HL-60 (cell line): ENCODE measurements around the gene CSMD2.

ENCODE experiments used
- DNase-seq, 2 experiments: peaks; one replicate each; pipeline ENCODE4 v3.0.0-alpha.2; 2010 to 2020; ENCODE audit warnings: low read depth in 1 of 2, low spot score in 1 of 2
- H3K27ac ChIP-seq: fragments of 250-450 bp; sonication (Bioruptor Pico); replicated peaks from 2 replicates; pipeline ENCODE4 v1.5.1; 2020; ENCODE audit warnings: mild to moderate bottlenecking, moderate library complexity
- H3K27me3 ChIP-seq: fragments of 250-450 bp; sonication (Bioruptor Pico); 2 replicates; pipeline ENCODE4 v1.5.1; 2021; ENCODE audit warnings: mild to moderate bottlenecking, moderate library complexity; ENCODE audit not compliant: insufficient read depth, poor library complexity, severe bottlenecking
- H3K4me3 ChIP-seq: replicated peaks from 2 replicates; pipeline ENCODE4 v1.5.1; 2011; ENCODE audit warnings: mild to moderate bottlenecking, control low read depth, low read length; ENCODE audit not compliant: insufficient read depth
- CTCF ChIP-seq: IDR thresholded peaks from one replicate; pipeline ENCODE4 v1.5.1; 2011; ENCODE audit warnings: low read length, control low read depth, inconsistent platforms; ENCODE audit not compliant: insufficient read depth
- GABPA ChIP-seq: IDR thresholded peaks from 2 replicates; pipeline ENCODE4 v1.6.1; 2012; ENCODE audit warnings: low read depth
- POLR2AphosphoS5 ChIP-seq: IDR thresholded peaks from 2 replicates; pipeline ENCODE4 v1.6.1; 2012; ENCODE audit warnings: low read depth
- REST ChIP-seq: IDR thresholded peaks from 2 replicates; pipeline ENCODE4 v1.6.1; 2012; ENCODE audit warnings: low read depth; ENCODE audit not compliant: insufficient replicate concordance
- SPI1 ChIP-seq: IDR thresholded peaks from 2 replicates; pipeline ENCODE4 v1.6.1; 2012; ENCODE audit warnings: low read depth, mild to moderate bottlenecking, borderline replicate concordance

The CSMD2 gene

GRCh38 chr1:33634143-33634542 is 530.9 kb downstream of the CSMD2 start:
- Histone ChIP-seq H3K27me3 (no peaks in the 10 kb centered on the region), H3K27ac (no peak overlapping the region), H3K4me3 (no peak overlapping the region)
- DNase-seq, result no peak
- TF ChIP-seq SPI1, result no peak
- TF ChIP-seq REST, result no peak
- TF ChIP-seq CTCF, result no peak
- no peak for TF ChIP-seq POLR2AphosphoS5
- no peak for TF ChIP-seq GABPA

- no peak overlapping the region for H3K4me3 ChIP-seq
- H3K27me3 ChIP-seq, result no peaks in the 10 kb centered on the region
- H3K27ac ChIP-seq, result no peak overlapping the region
- DNase-seq, result peak; percentile 70 to 88
- TF ChIP-seq GABPA (no peak), REST (no peak), CTCF (peak; percentile 99)
These were observed 531.8 kb downstream of the CSMD2 start for GRCh38 chr1:33633019-33633801.

- Histone ChIP-seq H3K4me3 (no peak overlapping the region), H3K27ac (no peak overlapping the region), H3K27me3 (no peaks in the 10 kb centered on the region)
- no peak for TF ChIP-seq POLR2AphosphoS5
- no peak for TF ChIP-seq SPI1
- no peak for TF ChIP-seq GABPA
- TF ChIP-seq REST, result no peak
- DNase-seq, result no peak
These were observed 534.3 kb downstream of the CSMD2 start for GRCh38 chr1:33630686-33631085.
